Activated CD4-positive, alpha-beta T cell treated with anti-CD3 and anti-CD28 coated beads for 36 hours (primary cell): Measurements from ENCODE around the gene NFATC1. TPM values are rescaled to one million over a fixed set of nuclear protein-coding genes. Genes with fewer than 3 reads are reported as not detected.

Source experiments
- ATAC-seq: fragments of 200-7000 bp; cut with Tn5 transposase; one replicate; pipeline ENCODE4 v1.10.0; 2021; ENCODE audit warnings: mild to moderate bottlenecking, moderate library complexity
- CTCF ChIA-PET: fragments of 350-600 bp; sonication (Branson Sonifier 250); formaldehyde crosslinking; loops from one replicate; lab custom pipeline; 2021; ENCODE audit warnings: antibody characterized with exemption; lab: Charles Lee
- POLR2A ChIA-PET: fragments of 350-600 bp; sonication (Branson Sonifier 250); formaldehyde crosslinking; loops from one replicate; lab custom pipeline; 2021; ENCODE audit warnings: antibody characterized with exemption, inconsistent platforms; lab: Charles Lee
- DNase-seq: peaks from one replicate; pipeline ENCODE4 v3.0.0-alpha.2; 2020
- H3K27ac Mint-ChIP-seq: one replicate; pipeline ENCODE4 v1.8.0; 2021; ENCODE audit warnings: mixed read lengths
- H3K27me3 Mint-ChIP-seq: one replicate; pipeline ENCODE4 v1.8.0; 2021; ENCODE audit warnings: mixed read lengths
- H3K36me3 Mint-ChIP-seq: one replicate; pipeline ENCODE4 v1.8.0; 2021; ENCODE audit warnings: low read depth, mixed read lengths
- H3K4me1 Mint-ChIP-seq: one replicate; pipeline ENCODE4 v1.8.0; 2021; ENCODE audit warnings: mixed read lengths
- H3K4me3 Mint-ChIP-seq: one replicate; pipeline ENCODE4 v1.8.0; 2021; ENCODE audit warnings: mild to moderate bottlenecking, moderate library complexity, mixed read lengths
- H3K9me3 Mint-ChIP-seq: one replicate; pipeline ENCODE4 v1.8.0; 2021; ENCODE audit warnings: low read depth, mixed read lengths
- intact Hi-C, 2 experiments: fragments of 100-400 bp; cut with DNase I in 1 of 2; cut with micrococcal nuclease in 1 of 2; formaldehyde crosslinking; loops; one replicate each; pipeline versions ENCODE4 v1.14.2 to v1.15.1; 2022 to 2024; cut with DNase I, micrococcal nuclease
- total RNA-seq, 2 experiments: library from RNA; stranded (reverse); gene quantifications; one replicate each; pipeline ENCODE4 v1.2.3, GENCODE V29; 2021

NFATC1 gene
- total RNA-seq, 2 experiments from 2014 or later, result 96.0 to 104 TPM

GRCh38 chr18:79548986-79549637, 153.4 kb downstream of the NFATC1 start:
- DNase-seq (no peak), ATAC-seq (no peak)
- intact Hi-C loops, result no loop called here
- CTCF ChIA-PET, result interaction anchor here (0.6 kb wide), 1 partner anchor 12 kb away, joined by 3 read pairs; no protein-coding TSS in a partner anchor
- Mint-ChIP-seq H3K4me3 (no peak overlapping the region), H3K36me3 (no peaks in the 10 kb centered on the region), H3K27me3 (no peaks in the 10 kb centered on the region), H3K27ac (no peak overlapping the region), H3K9me3 (no peaks in the 10 kb centered on the region), H3K4me1 (no peaks in the 10 kb centered on the region)
- POLR2A ChIA-PET, result no interaction called here

GRCh38 chr18:79549638-79550000, 153.9 kb downstream of the NFATC1 start:
- no peaks in the 10 kb centered on the region for H3K36me3 Mint-ChIP-seq
- ChIA-PET CTCF (no interaction called here), POLR2A (no interaction called here)
- H3K27me3 Mint-ChIP-seq, result no peaks in the 10 kb centered on the region
- ATAC-seq (no peak), DNase-seq (no peak)
- H3K4me1 Mint-ChIP-seq, result no peaks in the 10 kb centered on the region
- no peaks in the 10 kb centered on the region for H3K9me3 Mint-ChIP-seq
- H3K4me3 Mint-ChIP-seq, result no peak overlapping the region
- no peak overlapping the region for H3K27ac Mint-ChIP-seq
- intact Hi-C loops, result no loop called here

- intact Hi-C loops, result no loop called here
- POLR2A ChIA-PET, result no interaction called here
- CTCF ChIA-PET, result interaction anchor here (0.6 kb wide), 1 partner anchor 13 kb away, joined by 3 read pairs; no protein-coding TSS in a partner anchor
- Mint-ChIP-seq H3K4me3 (no peak overlapping the region), H3K4me1 (no peaks in the 10 kb centered on the region), H3K27me3 (no peaks in the 10 kb centered on the region), H3K27ac (no peak overlapping the region), H3K9me3 (no peaks in the 10 kb centered on the region), H3K36me3 (no peaks in the 10 kb centered on the region)
- no peak for DNase-seq
- ATAC-seq, result no peak
Measured at GRCh38 chr18:79552140-79552631, 156.5 kb downstream of the NFATC1 start.

- no peaks in the 10 kb centered on the region for H3K36me3 Mint-ChIP-seq
- no peak overlapping the region for H3K27ac Mint-ChIP-seq
- H3K27me3 Mint-ChIP-seq, result no peaks in the 10 kb centered on the region
- ATAC-seq (no peak), DNase-seq (no peak)
- no peaks in the 10 kb centered on the region for H3K4me1 Mint-ChIP-seq
- no peak overlapping the region for H3K4me3 Mint-ChIP-seq
- ChIA-PET CTCF (interaction anchor here (0.6 kb wide), 1 partner anchor 13 kb away, joined by 3 read pairs; no protein-coding TSS in a partner anchor), POLR2A (no interaction called here)
- intact Hi-C loops, result no loop called here
- no peaks in the 10 kb centered on the region for H3K9me3 Mint-ChIP-seq
Measured at GRCh38 chr18:79552696-79553095, 157.0 kb downstream of the NFATC1 start.

- no peaks in the 10 kb centered on the region for H3K27me3 Mint-ChIP-seq
- CTCF ChIA-PET, result no interaction called here
- H3K4me3 Mint-ChIP-seq, result no peak overlapping the region
- H3K36me3 Mint-ChIP-seq, result no peaks in the 10 kb centered on the region
- DNase-seq (no peak), ATAC-seq (no peak)
- H3K27ac Mint-ChIP-seq, result no peak overlapping the region
- POLR2A ChIA-PET, result no interaction called here
- H3K9me3 Mint-ChIP-seq, result no peaks in the 10 kb centered on the region
- H3K4me1 Mint-ChIP-seq, result no peaks in the 10 kb centered on the region
- intact Hi-C loops, result no loop called here
Measured at GRCh38 chr18:79553154-79553553, 157.4 kb downstream of the NFATC1 start.

GRCh38 chr18:79553696-79554095, 158.0 kb downstream of the NFATC1 start:
- intact Hi-C loops, result no loop called here
- no peaks in the 10 kb centered on the region for H3K27me3 Mint-ChIP-seq
- CTCF ChIA-PET, result no interaction called here
- POLR2A ChIA-PET, result no interaction called here
- H3K4me3 Mint-ChIP-seq, result no peak overlapping the region
- no peaks in the 10 kb centered on the region for H3K4me1 Mint-ChIP-seq
- no peak for DNase-seq
- H3K9me3 Mint-ChIP-seq, result no peaks in the 10 kb centered on the region
- no peaks in the 10 kb centered on the region for H3K36me3 Mint-ChIP-seq
- H3K27ac Mint-ChIP-seq, result no peak overlapping the region
- no peak for ATAC-seq

- no peak for DNase-seq
Measured at GRCh38 chr18:79554321-79554720, 158.6 kb downstream of the NFATC1 start.

GRCh38 chr18:79554945-79555645, 159.4 kb downstream of the NFATC1 start:
- no peaks in the 10 kb centered on the region for H3K27me3 Mint-ChIP-seq
- ATAC-seq, result no peak
- no peak overlapping the region for H3K27ac Mint-ChIP-seq
- H3K4me1 Mint-ChIP-seq, result no peaks in the 10 kb centered on the region
- ChIA-PET CTCF (interaction anchor here (0.6 kb wide), 1 partner anchor 232 kb away, joined by 3 read pairs; no protein-coding TSS in a partner anchor), POLR2A (interaction anchor here (0.7 kb wide), 1 partner anchor 429 kb away, joined by 4 read pairs; no protein-coding TSS in a partner anchor)
- no peak overlapping the region for H3K4me3 Mint-ChIP-seq
- H3K36me3 Mint-ChIP-seq, result no peaks in the 10 kb centered on the region
- intact Hi-C loops, result no loop called here
- no peaks in the 10 kb centered on the region for H3K9me3 Mint-ChIP-seq
- no peak for DNase-seq

More at GRCh38 chr18:79554321-79554720, 158.6 kb downstream of the NFATC1 start:
- ChIA-PET POLR2A (interaction anchor here (0.7 kb wide), 1 partner anchor 430 kb away, joined by 4 read pairs; no protein-coding TSS in a partner anchor), CTCF (no interaction called here)
- no peak for ATAC-seq
- H3K27ac Mint-ChIP-seq, result no peak overlapping the region
- H3K4me3 Mint-ChIP-seq, result no peak overlapping the region
- no peaks in the 10 kb centered on the region for H3K36me3 Mint-ChIP-seq
- no peaks in the 10 kb centered on the region for H3K27me3 Mint-ChIP-seq
- no peaks in the 10 kb centered on the region for H3K4me1 Mint-ChIP-seq
- intact Hi-C loops, result no loop called here
- no peaks in the 10 kb centered on the region for H3K9me3 Mint-ChIP-seq

GRCh38 chr18:79555885-79556284, 160.2 kb downstream of the NFATC1 start:
- ATAC-seq, result no peak
- H3K4me3 Mint-ChIP-seq, result no peak overlapping the region
- intact Hi-C loops, result no loop called here

GRCh38 chr18:79556829-79557585, 161.3 kb downstream of the NFATC1 start:
- Mint-ChIP-seq H3K4me3 (no peak overlapping the region), H3K27me3 (no peaks in the 10 kb centered on the region), H3K4me1 (no peaks in the 10 kb centered on the region), H3K9me3 (no peaks in the 10 kb centered on the region), H3K27ac (no peak overlapping the region), H3K36me3 (no peaks in the 10 kb centered on the region)
- ATAC-seq (no peak), DNase-seq (no peak)
- CTCF ChIA-PET, result no interaction called here
- POLR2A ChIA-PET, result no interaction called here
- intact Hi-C loops, result no loop called here

More at GRCh38 chr18:79555885-79556284, 160.2 kb downstream of the NFATC1 start:
- Mint-ChIP-seq H3K27me3 (no peaks in the 10 kb centered on the region), H3K27ac (no peak overlapping the region), H3K4me1 (no peaks in the 10 kb centered on the region), H3K36me3 (no peaks in the 10 kb centered on the region), H3K9me3 (no peaks in the 10 kb centered on the region)
- ChIA-PET CTCF (no interaction called here), POLR2A (no interaction called here)
- DNase-seq, result no peak

- no peak overlapping the region for H3K4me3 Mint-ChIP-seq
- no peak overlapping the region for H3K27ac Mint-ChIP-seq
- POLR2A ChIA-PET, result no interaction called here
Measured at GRCh38 chr18:79558196-79558932, 162.6 kb downstream of the NFATC1 start.

More at GRCh38 chr18:79558196-79558932, 162.6 kb downstream of the NFATC1 start:
- H3K36me3 Mint-ChIP-seq, result no peaks in the 10 kb centered on the region
- DNase-seq (no peak), ATAC-seq (no peak)
- H3K4me1 Mint-ChIP-seq, result no peaks in the 10 kb centered on the region
- H3K9me3 Mint-ChIP-seq, result no peaks in the 10 kb centered on the region
- CTCF ChIA-PET, result no interaction called here
- intact Hi-C loops, result no loop called here
- H3K27me3 Mint-ChIP-seq, result no peaks in the 10 kb centered on the region
